HG03565 (cell line): Measurements from ENCODE around the gene PHLPP1.

Experiments
- ATAC-seq: cut with Tn5 transposase; IDR thresholded peaks from one replicate; pipeline ENCODE4 v1.9.1; 2021; ENCODE audit warnings: mild to moderate bottlenecking, moderate library complexity; ENCODE audit not compliant: unreplicated experiment

The PHLPP1 gene

DNA sequence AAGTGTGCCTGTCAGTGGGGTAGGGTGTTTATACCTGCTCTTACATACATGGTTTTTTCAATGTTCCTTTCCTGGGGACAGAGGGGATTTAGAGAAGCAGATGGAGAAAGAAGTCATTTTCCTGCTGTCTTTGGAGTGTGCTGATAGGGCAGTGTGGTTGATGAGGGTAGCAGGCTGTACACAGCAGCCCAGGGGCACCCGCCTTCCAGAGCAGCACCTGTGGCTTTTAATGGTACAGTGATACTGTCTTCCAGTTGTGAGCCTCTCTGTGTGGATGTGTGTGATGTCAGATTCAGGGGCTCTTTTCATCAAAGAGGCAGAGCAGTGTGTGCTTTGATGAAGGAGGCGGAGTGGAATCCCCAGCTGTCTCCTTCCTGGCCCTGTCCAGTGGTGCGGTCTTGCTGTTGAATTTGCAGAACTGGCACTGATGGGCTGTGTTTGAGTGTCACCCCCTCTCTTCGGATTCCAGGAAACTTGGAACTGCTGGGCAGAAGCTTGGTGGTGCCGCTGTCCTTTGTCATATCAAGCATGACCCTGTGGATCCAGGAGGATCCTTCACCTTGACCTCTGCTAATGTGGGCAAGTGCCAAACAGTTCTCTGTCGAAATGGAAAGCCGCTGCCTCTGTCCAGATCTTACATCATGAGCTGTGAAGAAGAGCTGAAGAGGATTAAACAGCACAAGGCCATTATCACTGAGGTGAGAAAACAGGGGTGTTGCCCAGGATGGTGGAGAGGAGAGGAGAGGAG, 259.8 kb downstream of the PHLPP1 start:
- ATAC-seq: no peak

DNA sequence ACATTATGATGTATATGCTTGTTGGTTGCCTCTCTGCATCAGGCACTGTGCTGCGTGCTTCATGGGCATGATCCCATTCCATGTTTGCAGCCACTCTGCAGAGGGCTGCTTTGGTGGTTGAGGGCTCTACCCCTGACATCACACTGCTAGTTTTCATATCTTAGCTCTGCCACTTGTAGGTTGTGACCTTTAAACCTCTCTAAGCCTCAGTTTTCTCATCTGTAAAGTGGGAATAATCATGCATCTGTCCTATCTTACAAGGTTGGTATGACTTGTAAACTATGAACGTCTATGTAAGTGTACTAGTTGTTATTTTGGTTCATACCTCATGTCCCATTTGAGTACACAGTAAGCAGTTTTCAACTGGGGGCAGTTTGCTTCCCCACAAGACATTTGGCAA, 260.4 kb downstream of the PHLPP1 start:
- ATAC-seq: no peak

DNA sequence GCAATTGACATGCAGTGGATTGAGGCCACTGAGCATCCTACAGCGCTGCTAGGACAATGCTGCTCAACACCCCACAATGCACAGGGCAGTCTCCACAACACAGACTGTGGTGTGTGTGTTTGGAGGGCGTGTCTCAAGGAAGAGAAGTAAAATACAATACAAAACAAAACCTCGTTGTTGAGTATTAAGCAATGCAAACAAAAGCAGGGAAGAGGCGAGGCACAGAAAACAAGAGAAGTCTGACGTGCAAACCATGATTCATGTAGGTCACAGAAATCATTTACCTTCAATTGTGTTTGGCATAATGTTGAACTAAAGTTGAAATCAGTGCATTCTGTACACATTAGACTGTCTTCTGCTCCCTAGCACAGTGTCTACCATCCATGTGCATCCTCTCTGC, 260.9 kb downstream of the PHLPP1 start:
- ATAC-seq: no peak

DNA sequence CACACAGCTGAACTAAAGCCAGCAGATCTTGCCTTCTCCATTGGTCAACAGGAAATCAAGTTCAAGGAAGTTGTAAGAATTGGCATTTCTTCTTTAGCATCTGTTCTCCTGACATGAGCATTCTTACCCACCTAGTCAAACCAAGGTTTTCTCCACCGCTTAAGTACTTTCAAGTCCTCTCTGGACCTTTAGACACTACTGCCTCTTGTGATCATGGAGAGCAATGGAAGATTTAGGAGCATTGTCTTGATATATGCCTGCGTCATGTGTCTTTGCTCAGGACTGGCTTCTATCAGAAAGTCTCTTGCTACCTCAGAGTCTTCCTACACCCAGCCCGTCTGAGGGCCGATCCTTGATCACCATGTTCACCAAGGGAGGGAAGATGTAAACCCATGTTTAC, 262.2 kb downstream of the PHLPP1 start:
- ATAC-seq: no peak

DNA sequence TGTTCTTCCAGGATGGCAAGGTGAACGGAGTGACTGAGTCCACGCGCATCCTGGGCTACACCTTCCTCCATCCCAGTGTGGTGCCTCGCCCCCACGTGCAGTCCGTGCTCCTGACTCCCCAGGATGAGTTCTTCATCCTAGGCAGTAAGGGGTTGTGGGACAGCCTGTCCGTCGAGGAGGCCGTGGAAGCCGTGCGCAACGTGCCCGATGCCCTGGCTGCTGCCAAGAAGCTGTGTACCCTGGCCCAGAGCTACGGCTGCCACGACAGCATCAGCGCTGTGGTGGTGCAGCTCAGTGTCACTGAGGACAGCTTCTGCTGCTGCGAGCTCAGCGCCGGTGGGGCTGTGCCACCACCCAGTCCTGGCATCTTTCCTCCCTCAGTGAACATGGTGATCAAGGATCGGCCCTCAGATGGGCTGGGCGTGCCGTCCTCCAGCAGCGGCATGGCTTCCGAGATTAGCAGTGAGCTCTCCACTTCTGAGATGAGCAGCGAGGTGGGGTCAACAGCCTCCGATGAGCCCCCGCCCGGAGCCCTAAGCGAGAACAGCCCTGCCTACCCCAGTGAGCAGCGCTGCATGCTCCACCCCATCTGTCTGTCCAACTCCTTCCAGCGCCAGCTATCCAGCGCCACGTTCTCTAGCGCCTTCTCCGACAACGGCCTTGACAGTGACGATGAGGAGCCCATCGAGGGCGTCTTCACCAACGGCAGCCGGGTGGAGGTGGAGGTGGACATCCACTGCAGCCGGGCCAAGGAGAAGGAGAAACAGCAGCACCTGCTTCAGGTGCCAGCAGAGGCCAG, 263.1 kb downstream of the PHLPP1 start:
- no peak for ATAC-seq

DNA sequence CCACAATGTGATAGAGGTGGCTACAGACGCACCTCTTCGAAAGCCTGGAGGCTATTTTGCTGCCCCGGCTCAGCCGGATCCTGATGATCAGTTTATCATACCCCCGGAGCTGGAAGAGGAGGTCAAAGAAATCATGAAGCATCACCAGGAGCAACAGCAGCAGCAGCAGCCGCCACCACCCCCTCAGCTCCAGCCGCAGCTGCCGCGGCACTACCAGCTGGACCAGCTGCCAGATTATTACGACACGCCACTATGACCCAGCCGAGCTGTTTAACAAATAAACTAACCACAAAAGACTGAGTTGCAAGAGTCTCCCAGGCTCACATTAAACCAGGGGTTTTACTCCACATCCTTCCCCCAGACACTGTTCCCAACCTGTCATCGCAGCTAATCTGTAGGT, 263.8 kb downstream of the PHLPP1 start:
- ATAC-seq: no peak

DNA sequence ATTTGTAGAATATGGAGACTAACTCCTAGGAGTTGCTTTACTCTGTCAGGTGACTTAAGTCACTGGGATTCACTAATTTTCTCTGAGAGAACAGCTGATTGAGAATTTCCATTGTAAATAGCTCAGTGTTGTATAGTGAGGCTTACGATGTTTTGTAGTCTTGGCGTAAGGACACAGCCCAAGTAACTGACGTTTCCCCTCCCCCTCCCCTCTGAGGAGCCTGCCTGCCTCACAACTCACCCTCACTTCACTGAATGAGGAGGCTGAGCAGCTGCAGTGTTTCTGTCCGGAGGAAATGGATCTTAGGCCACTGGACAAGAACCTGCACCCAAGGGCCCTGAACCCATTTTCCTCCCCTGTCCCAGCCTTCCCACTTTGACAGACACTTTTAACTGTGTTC, 264.6 kb downstream of the PHLPP1 start:
- no peak for ATAC-seq

DNA sequence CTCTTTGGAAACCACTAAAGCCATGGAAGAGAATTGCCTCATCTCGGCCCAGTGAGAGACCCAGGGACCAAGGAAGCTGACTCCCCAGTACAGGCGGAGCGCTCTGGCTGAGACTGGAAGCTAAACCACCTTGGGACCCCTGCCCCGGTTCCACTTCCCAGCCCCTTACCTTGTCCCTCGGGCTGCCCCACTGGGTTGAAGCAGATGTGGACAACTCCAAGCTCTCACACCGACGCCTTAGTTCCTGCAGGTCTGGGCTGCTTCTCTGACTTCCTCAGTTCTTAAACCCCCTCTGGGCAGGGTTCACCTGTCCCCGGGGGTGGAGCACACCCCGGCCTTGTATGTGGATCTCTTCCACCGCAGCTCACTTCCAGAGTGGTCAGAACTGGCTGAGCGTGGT, 266.2 kb downstream of the PHLPP1 start:
- ATAC-seq: no peak

DNA sequence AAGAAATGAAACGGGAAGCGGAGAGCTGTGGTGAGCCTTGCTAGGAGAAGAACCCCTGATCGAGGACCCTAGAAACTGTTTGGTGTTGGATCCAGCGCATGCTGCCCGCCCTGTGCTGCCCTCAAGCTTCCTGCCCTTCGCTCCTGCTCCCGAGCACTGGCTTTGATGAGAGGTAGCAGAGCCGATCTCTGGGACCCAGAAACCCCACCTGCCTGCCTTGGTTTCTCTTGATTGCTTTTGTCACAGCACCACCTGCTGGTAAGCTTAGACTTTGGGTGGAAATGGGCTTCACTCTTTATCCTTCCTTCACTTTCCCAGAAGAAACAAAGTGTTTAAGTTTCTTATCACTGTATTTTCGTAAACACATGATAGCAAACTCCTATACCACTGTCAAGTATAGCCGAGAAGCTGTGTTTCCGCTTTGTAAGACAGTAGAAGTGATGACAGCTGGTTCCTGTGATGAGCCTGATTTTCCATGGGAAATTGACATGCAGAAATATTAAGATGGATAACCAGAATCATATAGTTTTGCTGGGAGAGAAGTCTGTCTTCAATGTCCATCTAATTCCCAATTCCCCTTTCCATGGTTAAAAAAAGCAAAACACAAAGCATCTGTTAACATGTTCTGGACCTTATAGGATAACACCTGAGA, 267.4 kb downstream of the PHLPP1 start:
- no peak for ATAC-seq

DNA sequence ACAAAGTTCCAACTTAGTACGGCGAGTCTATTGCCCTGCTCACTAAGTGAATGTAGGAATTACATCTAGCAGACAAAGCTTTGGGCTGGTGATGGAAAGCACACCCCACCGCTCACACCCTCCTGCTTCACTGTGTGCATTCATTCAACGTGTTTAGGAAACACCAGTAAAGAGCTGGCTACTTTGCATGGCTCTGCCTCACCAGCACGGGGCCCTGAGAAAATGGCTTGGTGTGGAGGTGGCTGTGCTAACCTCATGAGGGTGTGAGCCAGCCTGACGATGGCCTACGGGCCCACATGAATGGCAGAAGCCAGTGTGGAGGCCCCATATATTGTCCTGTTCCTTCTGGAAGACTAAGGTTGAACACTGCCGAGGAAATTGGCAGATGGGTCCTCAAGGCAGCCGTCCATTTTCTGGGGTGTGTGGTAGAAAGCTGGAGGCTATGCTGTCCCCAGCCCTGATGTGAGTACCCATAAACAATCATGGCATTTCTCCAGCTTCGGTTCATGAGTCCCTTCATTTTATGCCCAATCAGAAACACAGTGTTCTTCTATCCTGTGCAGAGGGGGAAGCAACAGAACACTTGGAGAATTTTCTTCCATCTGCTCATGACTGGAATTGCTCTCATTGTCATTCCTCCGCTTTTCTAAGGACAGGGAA, 269.4 kb downstream of the PHLPP1 start:
- no peak for ATAC-seq

DNA sequence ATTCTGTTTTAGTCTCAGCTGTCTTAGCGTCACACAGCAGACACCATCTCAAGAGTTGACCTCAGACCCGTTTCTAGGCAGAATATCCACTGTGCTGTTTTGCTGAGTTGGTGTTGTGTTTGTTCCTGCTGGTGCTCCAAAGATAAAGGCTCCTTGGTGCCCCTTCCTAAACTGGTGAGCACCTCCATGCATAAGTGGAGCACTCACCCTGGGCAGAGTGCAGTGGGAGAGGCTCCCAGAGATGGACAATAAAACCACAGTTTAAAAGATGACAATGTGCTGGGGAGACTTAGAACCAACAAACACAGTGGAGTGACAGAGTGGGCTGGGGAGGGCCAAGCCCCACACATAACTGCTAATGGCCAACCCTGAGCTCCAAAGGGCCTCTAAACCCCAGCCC, 271.1 kb downstream of the PHLPP1 start:
- no peak for ATAC-seq

DNA sequence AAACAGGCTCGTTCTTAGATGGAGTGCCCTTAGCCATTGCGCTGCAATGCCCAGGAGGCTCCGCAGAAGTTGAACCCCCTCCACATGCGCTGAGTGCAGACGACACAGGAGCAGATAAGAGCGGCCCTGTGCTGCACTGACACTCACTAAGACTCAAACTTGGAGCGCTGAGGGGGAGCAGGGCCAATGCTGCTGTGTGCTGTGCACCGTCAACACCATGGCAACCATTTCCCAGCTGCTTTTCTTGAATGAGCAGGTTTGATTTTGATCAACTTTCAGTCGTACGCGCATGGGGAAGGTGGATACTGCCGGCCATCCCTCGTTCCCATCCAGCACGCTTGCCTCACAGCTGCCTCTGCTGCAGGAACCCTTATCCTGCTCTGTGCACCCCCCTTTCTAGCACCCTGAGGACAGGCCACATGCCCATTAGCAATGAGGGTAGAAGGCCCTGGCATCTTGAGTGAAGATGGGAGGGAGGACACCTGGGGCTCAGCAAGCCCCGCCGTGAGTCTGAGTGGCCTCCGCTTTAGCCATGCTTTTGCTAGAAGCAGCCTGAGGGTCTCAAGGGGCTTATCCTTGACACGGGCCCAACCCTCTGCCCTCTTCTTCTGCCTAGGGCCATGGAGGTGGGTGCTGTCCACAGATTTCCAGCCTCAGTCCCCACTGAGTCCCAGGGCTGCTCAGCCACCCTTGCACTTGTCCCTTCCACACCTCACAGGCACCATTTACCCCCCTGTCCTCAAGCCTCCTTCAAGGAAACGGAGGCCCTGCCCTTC, 271.9 kb downstream of the PHLPP1 start:
- ATAC-seq: no peak

DNA sequence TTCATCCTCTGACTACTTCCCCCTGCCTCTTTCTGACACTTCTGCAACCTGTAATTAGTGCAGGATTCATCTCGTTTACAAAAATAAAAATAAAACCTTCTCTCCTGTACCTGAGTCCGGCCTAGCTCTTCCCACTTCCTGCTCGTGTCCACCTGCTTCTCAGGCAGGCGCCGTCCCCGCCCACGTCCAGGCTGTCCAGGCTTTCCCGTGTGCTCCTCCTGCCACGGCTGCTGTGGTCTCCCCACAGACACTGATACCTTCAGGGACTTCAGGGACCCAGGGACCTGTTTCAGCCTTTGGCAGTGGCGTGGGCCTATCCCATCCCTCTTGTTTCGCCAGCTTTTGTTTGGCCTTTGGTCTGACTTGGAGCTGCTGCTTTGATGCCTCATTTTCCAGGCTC, 272.5 kb downstream of the PHLPP1 start:
- no peak for ATAC-seq

DNA sequence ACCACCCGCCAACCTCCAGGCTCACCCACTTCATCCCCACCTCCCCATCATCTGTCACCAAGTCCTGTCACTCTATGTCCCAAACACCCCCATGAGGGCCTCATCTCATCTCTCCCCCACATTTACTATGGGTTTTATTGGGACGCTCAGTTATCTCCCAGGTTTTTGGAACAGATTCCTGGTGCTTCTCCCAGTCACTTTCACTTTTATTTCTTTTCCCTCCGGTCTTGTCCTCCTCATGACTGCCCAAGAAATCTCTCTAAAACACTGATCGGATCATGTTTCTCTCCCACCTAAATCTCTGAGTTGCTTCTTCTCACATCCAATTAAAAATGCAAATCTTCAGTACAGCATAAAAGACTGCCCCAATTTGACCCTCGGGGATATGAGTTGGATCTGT, 273.1 kb downstream of the PHLPP1 start:
- ATAC-seq: no peak

DNA sequence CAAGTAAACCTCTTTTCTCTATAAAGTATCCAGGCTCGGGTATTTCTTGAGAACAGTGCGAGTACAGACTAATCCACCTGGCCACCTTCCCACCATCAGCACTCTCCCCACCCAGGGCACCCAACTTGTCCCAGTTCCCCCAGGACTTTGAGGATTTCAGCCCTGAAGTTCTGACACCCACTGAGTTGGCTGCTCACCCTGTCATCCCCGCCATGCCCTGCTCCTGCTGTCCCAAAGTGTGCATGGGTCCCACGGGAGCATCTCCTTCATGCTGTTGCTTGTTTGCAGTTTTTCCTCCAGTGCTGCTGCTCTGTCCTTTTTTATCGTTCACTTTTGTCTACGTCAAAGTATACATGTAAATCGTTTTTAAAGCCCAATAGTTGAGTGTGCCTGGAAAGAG, 273.9 kb downstream of the PHLPP1 start:
- ATAC-seq: no peak

DNA sequence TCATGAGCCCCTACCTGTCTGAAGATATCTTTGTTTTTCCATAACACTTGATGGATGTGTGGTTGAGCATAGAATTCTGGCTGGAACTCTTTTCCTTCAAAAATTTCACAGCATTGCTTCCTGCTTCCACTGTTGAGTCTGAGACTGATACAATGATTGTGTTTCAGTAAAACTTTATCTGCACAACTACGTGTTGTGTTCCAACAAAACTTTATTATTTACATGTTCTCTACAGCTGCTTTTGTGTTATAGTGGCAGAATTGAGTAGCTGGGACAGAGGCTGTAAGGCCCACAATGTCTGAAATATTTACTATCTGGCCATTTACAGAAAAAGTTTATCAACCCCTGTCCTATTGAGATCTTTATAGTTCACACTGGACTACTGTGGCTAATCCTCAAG, 275.3 kb downstream of the PHLPP1 start:
- no peak for ATAC-seq

DNA sequence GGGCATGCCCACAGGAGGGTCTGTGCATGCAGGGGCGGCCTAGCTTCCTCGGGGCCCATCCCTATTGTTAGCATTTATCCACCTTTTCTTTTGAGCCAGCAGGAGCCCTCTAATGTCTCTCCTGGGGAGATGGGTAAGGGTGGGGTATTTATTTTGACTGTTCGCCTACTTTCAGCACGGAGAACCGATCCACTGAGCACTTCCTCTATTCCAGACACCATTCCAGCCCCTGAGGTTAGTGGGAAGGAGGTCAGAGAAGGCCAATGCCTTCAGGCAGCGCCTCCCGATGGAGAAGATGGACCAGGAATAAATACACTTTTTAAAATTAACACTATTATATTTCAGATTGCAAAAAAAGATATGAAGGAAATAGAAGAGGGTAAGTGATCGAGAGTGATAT, 276.0 kb downstream of the PHLPP1 start:
- ATAC-seq: no peak

DNA sequence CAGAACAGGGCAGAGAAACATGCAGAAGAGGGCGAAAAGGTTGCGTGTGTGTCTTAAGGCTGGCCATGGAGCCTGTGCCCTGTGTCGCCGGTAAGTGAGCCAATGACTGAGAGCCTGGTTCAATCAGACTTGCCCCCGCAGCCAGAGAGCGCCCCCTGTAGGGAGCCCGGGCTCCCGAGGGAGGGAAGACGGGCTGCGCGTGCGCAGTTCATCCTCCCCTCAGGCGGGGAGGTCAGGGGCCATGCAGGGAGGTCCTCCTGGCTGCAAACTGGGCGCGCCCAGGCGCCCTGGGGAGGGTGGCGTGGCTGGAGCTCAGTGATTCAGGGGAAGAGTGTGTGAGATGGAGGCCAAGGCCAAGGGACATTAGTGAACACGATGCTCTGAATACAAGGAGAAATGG, 276.6 kb downstream of the PHLPP1 start:
- no peak for ATAC-seq

DNA sequence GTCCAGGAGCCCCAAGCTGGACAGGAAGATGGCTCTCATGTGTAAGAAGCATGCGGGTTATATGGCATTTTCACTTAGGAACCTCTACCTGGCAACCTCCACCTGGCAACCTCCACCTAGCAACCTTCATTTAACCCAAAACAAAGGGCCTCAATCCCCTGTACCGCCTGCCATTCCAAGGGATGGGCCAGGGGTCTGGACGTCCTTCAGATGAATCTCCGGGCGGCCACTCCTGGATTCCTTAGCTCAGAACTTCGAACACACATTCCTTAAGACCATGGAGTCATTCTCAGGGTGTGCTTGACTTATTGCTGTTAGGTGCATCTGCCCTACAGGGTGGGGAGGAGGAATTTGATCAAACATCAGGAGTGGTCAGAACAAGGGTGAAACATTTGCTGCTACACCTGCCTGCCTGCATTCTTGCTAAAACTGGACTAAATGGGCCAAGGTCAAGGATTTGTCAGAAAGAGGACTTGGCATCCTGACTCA, 277.6 kb downstream of the PHLPP1 start:
- no peak for ATAC-seq

DNA sequence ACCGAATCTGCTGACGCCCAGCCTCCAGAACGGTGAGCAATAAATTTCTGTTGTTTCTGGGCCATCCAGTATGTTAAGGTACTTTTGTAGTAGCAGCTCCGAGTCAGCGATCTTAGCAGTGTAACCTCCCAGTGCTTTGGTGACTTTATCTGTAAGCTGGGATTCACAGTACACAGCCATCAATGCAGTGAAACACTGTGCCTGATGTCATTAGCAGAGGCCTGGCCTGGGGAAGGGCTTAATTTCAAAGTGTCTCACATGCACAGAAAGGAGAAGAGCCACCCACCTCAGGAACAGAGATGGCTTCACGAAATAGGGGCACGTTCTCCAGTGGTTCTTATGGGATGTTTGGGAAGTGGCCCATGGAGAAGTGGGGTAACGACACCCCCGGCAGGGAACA, 281.2 kb downstream of the PHLPP1 start:
- no peak for ATAC-seq

DNA sequence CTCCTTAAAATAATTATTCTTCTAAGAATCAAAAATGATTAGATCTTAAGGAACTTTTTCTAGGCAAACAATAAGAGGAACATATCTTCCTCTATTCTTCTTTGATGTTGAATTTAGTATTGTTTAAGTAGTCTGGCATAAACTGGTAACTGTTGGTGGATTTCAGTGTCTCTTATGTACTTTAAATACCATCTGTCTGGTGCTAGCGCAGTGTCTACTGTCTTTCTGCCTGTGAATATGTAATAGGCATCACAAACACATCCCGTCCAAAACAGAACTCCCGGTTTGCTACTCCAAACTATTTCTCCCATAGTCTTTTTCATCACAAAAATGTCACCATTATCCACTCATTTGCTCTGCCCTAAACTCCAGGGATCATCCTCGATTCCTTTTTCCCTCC, 281.7 kb downstream of the PHLPP1 start:
- no peak for ATAC-seq
